Measurements from ENCODE around the gene OPHN1.
"Not testable (repeated sequence)": the region's sequence is repeated elsewhere in the genome, so short reads cannot be mapped to it uniquely, and the experiment has no call there.

Gene OPHN1

DNA sequence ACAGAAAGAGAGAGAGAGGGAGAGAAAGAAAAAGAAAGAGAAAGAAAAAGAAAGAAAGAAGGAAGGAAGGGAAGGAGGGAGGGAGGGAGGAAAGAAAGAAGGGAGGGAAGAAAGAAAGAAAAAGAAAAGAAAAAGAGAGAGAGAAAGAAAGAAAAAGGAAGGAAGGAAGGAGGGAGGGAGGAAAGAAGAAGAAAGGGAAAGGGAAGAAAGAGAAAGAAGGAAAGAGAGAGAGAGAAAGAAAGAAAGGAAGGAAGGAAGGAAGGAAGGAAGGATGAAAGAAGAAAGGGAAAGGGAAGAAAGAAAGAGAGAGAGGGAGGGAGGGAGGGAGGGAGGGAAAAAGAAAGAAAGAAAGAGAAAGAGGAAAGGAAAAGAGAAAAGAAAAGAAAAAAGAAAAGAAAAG is 10.8 kb downstream of the OPHN1 start:
- no peak for DNase-seq (ENCODE audit: low spot score)

DNA sequence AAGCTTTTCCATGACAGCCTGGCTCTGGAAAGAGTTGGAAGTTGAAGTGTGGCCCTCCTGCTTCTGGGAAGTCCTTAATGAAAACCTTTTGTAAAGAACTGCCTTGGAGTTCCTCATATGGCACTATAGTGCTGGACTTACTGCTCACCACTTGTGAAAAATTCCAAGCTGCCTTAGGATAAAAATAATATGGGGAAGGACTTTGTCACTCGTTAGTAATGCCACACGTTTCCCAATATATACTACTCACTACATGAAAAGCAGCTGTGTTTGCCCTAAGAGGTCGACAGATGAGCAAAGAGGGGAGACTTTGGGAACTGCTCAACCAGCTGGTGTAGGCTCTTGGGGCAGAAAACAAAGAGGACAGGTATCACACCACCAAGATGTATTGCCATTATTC is 11.7 kb downstream of the OPHN1 start:
- DNase-seq (ENCODE audit: low spot score): no peak

DNA sequence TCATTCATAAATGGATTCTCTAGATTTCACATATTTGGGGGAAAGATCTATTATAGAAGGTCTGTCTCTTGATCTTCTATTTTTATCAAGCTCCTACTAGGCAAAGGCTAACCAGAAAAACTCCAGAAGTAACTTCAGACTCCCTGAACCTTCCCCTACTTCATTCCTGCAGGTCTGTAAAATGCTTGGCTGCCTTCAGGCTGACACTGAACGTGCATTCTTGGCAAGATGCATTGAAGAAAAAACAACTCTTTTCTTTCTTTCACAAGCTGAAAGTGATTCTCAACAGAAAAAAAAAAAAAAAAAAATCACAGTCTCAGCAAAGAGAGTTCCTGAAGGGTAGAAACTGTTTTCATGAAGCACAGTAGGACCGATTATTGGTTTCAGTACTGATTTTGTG is 12.7 kb downstream of the OPHN1 start:
- no peak for DNase-seq (ENCODE audit: low spot score)

DNA sequence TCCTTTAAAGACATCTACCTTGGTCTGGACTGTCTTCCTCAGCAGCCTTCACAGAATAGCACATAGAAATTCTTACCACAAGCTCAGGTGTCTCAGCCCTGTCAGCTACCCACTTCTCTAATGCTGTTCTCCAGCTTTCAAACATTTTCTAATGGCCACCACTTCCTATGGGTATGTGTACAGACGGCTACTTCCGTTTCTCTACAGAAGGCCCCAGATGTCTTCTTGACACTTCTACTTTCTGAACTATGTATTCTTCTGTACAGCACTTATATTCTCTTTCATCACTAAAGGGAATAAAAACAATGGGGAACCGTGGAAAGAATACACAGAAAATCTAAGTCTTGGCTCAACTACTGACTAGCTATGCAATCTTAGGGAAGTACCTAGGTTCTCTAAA is 13.3 kb downstream of the OPHN1 start:
- DNase-seq (ENCODE audit: low spot score): no peak

DNA sequence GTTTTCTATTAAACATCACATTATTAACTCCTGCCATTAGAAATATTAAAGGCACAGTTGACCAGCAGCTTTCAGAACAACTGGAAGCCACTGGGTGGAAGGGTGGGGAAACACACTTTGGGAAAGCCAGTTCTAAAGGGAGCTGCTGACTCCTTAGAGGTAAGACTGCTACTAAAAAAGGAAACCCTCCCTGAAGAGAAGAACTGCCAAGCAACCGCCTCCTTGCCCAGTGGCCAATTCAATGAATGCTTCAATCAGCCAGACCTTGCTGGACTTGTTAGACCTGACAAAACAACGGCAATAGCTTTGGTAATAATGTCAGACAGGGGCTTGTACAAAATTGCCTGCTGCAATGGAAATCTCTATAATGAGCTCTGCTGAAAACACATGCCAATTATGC is 15.6 kb downstream of the OPHN1 start:
- no peak for DNase-seq (ENCODE audit: low spot score)

DNA sequence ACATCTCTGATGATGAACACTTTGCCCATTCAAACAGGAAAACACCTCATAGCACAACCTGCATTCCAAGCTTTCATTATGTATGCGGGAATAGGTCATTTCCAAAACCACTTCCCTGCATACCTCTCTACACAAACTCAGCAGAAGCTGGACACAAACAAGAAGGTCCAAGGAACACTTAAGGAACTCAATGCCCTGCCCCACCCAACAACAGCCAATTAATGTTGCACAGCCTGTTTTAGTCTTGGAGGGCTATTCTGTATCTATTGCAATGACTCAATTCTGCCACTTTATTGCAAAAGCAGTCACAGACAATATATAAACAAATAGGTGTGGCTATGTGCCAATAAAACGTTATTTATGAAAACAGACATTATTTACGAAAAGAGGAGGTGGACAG is 16.7 kb downstream of the OPHN1 start:
- DNase-seq (ENCODE audit: low spot score): no peak

DNA sequence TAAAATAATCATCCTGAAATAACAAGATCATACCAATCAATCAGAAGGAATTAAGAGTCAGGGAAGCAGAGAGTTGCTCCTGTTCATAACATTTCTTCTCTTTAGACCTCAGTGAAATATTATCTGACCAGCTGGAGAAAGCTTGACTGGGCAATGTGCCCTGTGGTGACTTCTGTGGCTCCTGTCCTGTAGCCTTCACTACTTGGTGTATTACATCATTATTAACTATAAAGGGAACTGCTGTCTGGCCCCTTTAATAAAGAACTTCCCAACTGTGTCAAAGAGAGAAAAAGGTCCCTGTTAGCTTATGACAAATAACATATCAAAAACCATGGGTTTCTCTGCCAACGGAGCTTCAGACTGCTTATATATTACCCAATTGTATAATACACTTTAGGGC is 18.0 kb downstream of the OPHN1 start:
- no peak for DNase-seq (ENCODE audit: low spot score)

DNA sequence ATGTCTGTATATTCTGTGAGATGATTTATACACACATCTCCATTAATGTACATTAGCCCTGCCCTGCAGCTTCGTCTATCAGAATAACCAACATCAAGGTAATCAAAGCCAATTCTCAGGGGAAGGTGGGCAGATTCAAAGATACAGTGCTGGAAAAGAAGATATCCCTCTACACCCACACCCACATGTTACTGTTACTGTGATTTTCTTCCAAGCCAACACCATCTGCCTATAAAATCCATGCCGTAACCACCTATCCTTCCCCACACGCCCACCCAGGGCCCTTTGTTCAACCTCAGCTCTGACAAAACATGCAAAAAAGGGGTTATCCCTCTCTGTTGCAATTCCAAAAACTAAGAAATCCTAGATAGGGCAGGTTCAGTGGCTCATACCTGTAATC is 20.0 kb downstream of the OPHN1 start:
- no peak for DNase-seq (ENCODE audit: low spot score)

DNA sequence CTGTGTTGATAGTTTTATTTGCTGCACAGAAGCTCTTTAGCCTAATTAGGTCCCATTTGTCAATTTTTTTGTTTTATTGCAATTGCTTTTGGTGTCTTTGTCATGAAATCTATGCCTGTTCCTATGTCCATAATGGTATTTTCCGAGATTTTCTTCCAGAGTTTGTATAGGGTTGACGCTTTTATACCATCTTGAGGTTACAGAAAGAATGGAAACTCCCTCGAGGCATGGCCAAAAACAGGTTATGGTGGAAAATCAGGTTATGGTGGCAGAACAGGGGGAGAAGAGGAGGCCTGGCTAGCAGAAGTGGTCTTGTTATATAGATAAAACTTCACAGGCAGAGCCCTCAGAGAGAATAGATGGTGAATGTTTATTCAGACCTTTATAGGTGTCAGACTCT is 21.6 kb downstream of the OPHN1 start:
- no peak for DNase-seq (ENCODE audit: low spot score)

DNA sequence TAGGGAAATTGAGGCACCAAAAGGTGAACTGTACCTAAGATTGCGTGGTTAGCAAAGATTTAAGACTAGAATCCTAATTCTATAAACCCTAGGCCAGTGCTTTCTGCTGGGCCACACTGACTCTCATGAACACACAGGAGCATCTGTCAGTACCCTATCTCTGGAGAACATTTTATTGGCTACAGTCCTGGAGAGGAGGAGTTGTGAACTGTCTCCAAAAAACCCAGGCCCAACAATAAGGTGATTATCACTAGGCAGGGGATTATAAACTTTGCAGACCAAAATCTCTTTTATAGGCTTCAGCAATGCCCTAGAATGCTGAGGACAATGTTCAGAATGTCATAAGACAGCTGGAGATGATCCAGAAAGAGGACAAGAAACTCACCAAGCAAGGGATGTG is 24.1 kb downstream of the OPHN1 start:
- DNase-seq (ENCODE audit: low spot score): peak; percentile 10

DNA sequence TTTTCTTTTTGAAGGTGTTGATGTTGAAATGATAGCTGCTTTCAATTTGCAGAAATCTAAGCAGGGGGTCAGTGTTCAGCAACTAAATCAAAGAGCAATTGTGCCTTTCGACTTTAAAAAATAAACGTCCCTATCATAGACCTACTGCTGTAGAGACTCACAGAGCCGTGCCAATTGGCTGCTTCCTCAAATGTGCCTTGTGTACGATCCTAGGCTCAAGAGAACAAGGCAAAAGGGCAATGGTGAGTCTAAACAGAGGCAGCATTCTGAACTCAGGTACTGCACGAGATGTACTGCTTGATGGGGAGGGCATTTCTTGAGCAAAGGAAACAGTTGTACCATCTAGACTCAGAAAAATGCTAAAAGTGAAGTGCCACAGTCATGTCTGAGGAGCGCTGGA is 29.8 kb downstream of the OPHN1 start:
- DNase-seq (ENCODE audit: low spot score): no peak

DNA sequence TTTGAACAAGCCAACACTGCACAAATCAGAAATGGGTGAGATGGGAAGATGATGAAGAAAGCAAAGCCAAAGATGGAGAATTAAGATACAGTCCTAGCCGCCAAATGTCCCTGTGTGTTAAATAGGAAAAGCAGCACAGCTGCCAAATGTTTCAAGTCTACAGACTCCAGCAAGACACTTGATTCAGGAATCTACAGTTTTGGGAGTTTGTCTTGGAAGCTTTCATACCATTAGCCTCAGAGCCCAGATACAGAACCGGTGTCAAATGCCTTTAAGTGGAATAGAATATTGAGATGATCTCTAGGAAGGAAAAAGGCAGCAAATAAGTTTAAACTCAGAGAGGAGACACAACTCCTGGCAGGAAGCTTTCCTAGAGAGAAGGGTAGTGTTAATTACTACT is 30.3 kb downstream of the OPHN1 start:
- no peak for DNase-seq (ENCODE audit: low spot score)

DNA sequence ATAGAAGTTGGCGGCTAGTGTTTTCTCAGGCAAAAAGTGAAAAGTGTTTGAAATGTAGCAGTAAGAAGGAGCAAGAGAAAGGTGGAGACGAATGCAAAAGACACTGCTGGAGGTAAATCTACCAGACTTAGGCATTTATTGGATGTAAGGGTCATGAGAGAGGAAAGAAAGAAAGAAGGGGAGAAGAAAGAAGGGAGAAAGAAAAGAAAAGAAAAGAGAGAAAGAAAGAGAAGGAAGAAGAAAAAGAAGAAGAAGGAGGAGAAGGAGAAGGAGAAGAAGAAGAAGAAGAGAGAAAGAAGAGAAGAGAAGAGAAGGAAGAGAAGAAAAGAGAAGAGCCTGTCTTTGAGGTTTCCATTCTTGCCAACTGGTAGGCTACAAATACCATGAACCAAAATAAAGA is 31.2 kb downstream of the OPHN1 start:
- no peak for DNase-seq (ENCODE audit: low spot score)

DNA sequence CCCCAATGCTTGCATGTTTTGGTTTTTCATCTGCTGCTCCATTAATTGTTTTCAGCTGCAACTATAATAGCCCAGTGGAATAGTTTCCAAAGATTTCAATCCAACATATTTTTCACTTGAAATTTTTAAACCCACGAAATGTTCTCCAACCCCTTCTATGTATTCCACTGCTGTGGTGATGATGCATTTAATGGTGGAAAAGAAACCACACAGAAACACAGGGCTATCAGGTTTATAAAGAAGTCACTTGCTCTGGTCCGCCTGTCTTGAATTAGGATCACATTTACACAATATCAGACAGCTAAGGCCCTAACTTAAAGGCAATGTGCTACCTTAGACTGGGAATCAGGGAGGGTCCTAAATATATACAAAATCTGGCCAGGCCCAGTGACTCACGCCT is 35.0 kb downstream of the OPHN1 start:
- DNase-seq (ENCODE audit: low spot score): no peak

DNA sequence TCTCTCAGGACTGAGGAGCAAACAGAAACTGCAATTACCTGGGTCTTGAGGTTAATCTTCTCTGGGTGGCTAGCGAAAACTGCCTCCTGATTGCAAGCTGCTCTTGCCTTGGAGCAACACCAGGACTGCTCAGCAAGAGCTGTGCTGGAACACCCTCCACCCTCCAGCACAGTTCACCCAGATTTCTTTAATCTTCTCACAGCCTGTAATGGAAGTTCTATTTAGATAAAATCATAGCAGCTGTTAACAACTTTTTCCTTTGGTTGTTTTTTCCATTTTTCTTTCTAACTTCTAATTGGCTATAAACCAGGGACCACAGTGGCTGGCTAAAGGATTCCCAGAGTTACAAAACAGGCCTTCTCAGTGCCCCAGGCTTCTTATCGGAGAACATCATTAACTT is 36.3 kb downstream of the OPHN1 start:
- DNase-seq (ENCODE audit: low spot score): no peak

DNA sequence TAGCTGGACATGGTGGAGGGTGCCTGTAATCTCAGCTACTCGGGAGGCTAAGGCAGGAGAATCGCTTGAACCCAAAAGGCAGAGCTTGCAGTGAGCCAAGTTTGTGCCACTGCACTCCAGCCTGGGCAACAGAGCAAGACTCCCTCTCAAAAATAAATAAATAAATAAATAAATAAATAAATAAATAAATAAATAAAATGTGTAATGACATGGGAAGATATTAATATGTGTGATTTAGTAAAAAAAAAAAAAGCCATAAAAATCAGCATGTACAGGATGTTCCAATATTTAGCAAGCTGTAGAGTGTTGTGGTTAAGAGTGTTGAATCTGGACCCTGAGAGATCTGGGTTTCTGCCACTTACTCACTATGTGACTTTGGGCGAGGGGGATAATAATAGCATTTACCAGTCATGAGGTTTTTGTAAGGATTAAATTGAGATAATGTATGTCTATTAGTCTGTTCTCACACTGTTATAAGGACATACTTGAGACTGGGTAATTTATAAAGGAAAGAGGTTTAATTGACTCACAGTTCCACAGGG is 43.8 kb downstream of the OPHN1 start:
- DNase-seq (ENCODE audit: low spot score): not testable (repeated sequence)

DNA sequence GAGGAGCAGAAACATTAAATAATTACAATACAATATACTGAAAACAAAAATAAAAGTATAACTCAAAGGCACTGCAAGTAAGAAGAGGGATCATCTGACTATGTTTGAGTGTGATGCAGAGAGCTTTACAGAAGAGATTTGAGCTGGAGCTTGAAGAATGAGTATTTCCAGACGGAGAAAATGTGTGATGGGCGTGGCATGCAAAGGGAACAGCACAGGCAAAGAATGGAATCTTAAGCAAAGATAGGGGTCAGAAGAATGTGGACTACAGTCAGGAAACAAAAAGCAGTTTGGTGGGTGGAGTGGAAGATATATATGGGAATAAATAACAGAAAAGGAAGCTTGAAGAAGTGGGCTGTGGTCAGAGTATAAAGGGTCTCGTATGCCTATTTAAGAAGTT is 45.5 kb downstream of the OPHN1 start:
- no peak for DNase-seq (ENCODE audit: low spot score)

DNA sequence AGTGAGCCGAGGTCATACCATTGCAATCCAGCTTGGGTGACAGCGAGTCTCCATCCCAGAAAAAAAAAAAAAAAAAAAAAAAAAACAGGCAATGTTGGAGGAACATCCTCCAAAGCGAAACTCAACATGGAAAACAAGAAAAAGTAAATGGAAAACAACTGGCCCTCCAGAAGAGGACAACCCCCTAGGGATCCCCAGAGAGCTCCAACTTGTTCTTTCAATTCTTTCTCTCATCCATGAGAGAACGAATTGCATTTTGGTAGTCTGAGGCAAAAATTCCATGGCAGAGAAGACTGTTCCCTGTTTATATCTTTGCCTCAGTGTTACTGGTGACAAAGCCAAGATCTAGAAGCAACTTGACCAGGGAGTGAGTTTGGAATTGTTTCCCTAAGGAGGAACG is 49.8 kb downstream of the OPHN1 start:
- DNase-seq (ENCODE audit: low spot score): no peak

DNA sequence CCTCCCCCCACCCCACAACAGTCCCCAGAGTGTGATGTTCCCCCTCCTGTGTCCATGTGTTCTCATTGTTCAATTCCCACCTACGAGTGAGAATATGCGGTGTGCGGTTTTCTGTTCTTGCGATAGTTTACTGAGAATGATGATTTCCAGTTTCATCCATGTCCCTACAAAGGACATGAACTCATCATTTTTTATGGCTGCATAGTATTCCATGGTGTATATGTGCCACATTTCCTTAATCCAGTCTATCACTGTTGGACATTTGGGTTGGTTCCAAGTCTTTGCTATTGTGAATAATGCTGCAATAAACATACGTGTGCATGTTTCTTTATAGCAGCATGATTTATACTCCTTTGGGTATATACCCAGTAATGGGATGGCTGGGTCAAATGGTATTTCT is 55.7 kb downstream of the OPHN1 start:
- not testable (repeated sequence) for DNase-seq (ENCODE audit: low spot score)

DNA sequence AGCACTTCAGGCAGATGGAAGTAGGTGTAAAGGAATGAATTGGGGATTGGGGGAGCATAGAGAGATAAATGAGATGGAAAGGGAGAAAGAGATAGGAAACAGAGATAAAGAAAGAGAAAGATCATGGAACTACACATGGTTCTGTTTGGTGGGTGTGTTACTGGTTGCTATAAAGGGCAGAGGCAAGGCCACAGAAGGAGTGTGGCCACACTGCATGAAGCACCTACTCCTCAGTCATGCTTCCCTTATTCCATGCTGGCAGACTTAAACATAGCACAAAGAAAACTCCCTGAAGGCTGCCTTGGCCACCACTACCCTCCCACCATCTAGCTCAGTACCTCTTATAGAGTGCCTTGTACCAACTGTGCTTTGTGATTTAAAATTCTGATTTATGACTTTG is 56.9 kb downstream of the OPHN1 start:
- DNase-seq (ENCODE audit: low spot score): no peak

DNA sequence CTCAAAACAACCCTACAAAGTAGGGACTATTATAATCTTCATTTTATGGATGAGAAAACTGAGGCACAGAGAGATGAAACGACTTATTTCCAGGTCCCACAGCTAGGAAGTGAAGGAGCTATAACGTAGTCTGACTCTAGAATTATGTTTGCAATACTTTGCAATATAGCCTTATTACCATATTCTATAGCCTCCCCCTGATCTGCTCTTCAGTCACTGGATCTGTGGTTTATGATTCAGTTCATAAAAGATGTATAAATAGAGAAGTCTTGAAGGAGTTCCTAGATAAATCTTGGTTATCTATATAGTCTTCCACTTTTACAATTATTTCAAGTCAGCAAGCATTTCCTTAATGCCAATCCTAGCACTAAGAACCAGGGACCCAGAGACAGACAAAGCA is 57.5 kb downstream of the OPHN1 start:
- DNase-seq (ENCODE audit: low spot score): no peak

DNA sequence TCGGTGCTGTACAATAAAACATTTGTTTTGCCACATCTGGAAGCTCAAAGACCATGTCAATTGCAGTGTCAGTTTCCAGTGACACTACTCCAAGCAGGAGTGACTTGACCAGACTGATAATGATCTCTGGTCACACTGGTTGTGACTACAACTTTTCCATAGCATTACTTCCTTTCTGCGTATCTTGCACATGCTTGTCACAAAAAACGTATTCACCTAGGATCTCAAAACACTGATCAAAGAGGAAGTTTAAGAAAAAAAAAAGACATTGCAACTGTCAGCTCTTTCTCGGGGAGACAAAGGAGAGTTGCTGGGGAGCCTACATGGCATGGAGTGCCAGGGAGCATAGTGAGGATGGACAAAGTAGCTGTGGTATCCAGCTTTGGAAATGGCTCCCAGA is 60.6 kb downstream of the OPHN1 start:
- no peak for DNase-seq (ENCODE audit: low spot score)

DNA sequence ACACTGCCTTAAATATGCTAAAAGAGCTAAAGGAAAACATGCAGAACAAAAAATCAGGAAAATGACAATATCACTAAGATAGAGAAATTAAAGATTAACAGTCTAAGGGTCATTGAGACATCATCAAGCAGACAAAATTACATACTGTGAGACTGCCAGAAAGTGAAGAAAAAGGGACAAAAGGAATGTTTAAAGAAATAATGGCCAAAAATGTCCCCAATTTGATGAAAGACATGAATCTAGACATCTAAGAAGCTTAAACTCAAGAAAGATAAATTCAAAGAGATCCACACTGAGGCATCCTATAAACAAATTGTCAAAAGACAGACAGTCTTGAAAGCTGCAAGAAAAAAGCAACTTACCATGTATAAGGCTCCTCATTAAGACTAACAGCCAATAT is 63.7 kb downstream of the OPHN1 start:
- DNase-seq (ENCODE audit: low spot score): no peak

DNA sequence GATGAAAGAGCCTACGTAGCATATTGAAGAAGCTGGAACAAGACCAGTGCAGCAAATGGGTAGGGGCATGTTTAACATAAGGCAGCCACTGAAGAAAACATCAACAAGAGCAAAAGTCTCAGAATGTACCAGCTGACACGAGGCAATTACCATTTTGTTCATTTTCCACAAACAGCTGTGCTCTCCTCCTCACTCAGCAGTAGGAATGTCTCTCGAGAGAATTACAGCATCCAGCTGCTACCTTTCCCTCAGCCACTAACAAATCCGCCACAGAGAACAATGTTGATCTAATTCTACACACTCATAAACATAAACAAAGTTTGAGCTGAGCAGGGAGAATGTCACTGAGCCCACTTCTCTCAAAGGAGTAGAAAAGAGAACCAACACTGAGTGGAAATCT is 68.0 kb downstream of the OPHN1 start:
- DNase-seq (ENCODE audit: low spot score): no peak

DNA sequence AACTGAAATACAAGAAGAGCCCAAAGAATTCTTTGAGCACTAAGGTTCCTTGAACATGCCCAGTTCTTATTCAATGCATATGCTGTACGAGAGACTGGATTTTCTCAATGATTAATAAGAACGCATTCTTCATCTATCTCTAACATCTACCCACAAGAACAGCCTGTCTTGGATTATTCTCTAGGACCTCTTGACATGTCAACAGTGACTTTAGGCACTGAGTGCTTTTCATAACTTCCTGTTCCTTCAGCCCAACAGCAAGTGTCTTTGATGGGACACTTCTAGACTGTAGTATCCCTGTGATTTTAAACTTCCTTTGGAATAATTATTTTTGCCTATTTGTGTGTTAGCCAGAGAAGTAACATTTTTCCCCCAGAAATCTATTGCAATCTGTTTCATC is 69.3 kb downstream of the OPHN1 start:
- DNase-seq (ENCODE audit: low spot score): no peak
